GM21526 (cell line): ENCODE measurements around the gene SURF4.

Source experiments
- ATAC-seq: cut with Tn5 transposase; IDR thresholded peaks from one replicate; pipeline ENCODE4 v1.9.1; 2021; ENCODE audit warnings: moderate library complexity; ENCODE audit not compliant: unreplicated experiment, low FRiP score

SURF4 gene

DNA sequence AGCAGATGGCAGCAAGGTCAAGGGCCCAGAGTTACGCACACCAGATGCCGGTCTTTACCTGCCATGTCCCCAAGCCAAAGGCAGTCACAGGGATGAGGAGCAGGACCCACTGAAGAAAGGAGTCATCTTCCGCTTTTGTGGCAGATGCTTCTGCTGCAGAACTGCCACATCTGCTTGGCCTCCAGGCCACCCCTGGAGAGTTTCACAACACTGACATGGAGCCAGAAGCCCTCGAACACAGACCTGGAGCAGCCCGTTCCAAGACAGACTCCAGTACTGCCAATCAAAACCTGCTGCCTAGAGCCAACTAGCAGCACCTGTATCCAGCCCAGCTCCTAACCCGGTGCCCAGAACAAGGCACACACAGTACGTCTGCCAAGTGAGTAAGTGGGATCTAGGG, 21.1 kb downstream of the SURF4 start:
- ATAC-seq, result no peak

DNA sequence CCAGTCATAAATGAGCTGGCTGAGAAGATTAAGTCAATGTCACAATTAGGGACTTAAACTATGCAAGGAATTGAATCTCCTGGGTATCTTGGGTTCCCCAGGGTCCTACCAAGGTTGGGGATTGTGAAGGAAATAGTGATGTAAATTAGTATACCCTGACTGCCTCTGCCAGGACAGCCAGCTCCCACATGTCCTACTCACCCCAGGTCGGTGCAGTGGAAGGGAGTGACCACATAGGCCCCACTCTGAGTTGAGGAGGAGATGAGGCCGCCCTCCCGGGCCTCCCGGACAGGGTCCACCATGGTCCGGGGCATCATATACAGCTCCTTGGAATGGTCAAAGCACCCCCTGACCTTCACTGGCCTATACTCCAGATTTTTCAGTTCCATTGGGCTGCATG, 22.3 kb downstream of the SURF4 start:
- ATAC-seq, result no peak

DNA sequence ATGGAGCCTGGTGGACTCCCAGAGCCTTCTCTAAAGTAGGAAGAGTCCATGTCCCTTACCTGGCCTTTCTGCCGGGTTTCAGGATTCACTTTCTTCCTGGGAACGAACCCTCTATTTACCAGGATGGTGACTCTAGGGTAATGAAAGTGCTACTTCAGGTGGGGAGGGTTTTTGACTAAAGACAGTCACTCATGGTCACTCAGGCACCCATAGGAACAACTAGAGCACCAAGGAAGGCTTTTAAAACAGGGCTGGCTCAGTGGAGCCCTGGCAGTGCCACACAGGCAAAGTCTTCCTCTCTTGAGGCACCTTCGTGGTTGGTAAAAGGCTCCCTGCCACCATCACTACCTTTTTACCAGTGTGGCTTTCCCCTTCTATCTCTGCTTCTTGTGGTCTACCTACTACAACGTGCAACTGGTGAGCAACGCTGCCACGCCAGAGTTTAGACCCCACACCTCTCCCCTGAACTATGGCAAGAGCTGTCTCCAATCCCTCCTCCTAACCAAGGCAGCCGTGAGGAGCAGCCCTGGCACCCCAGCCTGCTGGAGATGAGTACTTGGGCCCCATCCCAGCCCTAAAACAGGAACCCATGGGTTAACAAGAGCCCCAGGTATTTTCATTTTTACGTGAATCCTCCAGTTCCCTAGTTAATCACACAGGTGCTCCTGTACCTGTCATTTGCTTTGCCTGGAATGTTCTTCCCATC, 23.1 kb downstream of the SURF4 start:
- ATAC-seq, result no peak

DNA sequence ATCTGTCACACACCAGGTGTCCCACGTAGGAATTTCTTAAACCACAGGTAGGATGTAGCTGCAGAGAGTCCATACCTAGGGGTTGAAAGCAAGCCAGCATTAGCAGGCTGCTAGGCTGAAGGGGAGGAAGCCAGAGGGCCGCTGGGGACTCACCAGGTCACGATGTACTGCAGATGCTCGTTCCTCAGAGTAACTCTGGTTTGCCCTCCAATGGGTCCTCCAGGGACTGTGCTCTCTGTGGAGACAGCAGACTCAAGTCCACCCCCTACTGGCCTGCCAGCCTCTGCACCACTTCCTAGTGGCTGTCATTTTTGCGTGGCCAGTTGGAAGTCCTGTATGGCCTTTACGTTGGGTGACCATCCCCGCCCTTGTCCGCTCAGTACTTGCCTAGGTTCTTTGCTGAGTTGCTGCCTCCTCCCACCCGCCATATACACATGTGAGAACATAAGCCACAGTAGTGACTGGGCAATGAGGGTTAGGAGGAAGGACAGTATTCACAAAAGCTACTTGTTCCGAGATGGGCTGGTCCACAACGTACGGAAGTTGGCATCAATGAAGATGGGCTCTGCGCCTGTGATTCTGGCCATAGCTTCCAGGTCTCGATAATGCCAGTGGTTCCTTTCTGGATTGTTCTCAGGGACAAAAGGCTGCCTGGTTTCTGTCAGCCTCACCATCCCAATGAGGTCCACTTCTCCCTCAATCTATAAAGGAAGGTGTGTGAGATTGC, 23.8 kb downstream of the SURF4 start:
- ATAC-seq, result no peak

DNA sequence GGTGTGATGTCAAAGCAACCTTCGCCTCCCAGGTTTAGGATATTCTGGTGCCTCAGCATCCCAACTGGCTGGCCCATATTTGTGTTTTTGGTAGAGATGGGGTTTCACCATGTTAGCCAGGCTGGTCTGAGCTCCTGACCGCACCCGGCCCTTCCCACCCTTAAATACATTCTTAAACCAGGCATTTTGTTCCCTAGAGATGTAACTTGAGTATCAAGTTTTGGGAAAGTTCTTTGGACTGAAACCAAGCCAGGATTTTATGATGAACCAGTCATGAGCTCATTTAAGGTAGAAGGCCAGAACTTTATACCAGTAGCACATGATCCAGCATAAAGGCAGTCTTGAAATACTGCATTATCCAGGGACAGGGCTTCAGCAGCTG, 24.3 kb downstream of the SURF4 start:
- no peak for ATAC-seq

DNA sequence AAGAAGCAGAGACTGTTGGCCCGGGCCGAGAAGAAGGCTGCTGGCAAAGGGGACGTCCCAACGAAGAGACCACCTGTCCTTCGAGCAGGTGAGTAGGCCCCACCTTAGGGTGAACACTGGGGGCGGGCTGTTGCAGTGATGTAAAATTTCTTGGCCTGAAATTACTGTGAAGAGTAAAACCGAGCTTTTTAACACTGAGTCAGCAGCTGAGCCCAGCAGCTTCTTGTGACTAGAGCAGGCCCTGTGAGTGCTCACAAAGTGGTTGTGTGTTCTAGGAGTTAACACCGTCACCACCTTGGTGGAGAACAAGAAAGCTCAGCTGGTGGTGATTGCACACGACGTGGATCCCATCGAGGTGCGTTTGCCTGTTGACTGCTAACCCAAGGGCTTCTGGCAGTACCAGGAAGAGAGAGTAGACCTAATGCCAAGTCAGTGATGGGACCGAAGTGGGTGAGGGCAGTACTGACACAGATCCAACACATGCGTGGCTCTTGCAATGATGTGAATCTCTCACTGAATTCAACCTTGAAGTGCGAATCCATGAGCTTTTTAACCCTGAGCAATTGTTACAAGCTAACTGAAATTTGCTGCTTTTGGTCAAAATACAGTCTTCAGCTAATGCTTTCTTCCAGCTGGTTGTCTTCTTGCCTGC, 25.8 kb downstream of the SURF4 start:
- ATAC-seq, result no peak

DNA sequence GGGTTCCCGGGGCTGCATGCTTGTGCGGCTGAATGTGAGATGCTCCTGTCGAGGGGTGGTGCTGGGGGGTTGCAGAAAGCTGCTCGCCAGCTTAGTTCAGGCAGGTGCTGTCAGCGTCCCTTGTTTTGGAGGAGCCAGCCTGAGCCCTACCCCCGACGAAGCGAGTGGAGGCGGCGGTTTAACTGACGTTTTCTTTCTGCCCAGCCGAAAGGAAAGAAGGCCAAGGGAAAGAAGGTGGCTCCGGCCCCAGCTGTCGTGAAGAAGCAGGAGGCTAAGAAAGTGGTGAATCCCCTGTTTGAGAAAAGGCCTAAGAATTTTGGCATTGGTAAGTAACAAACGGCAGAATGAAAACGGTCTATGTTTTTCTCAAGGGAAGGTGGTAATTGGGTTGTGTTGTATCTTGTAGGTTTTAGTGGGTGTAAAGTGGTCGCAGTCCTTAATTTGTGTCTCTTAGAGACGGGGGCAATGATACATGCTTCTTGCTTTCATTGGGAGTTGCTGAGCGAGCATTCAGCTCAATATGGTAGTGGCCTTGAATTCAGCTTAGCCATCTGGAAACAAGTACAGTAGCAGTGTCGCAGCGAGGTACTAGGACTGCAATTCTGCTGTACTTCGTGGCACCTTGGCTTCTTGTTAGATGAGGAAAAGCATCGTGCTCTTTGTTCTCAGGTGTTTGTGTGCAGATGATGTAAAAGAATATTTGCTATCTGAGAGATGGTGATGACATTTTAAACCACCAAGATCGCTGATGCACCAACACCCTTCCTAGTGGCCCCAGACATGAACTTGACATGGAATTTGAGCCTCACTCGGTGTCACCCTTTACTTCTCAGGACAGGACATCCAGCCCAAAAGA, 26.9 kb downstream of the SURF4 start:
- no peak for ATAC-seq

DNA sequence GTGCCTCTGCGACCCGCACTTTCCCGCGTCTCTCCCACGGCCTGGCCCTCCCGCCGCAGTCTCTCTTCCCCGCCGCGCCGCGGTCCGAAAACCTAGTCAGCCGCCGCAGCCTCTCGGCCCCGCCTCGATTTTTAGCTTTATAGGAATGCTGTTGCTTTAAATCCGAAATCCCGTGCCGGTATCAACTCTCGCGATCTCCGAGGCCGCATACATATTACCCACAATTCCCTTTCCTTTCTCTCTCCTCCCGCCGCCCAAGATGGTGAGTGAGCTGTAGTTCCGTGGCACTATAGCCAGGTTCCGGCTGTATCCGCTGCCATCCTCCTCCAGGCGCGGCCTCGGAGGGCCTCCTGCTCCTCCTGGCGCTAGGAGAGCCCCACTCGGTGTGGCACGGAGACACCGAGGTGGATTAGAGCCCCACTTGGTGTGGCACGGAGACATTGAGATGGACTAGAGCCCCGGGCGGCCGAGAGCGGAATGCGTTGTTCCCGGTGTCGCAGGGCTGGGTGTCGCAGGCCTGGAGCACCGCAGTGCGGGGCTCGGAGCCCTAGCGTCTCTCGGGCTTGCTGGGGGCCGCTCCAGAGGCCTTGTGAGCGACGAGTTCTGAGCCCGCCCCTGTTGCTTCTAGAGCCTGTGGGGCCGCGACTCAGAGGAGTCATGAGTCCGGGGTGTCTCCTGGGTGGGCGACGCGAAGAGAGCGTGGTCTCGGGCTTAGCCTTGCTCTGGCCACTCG, 27.7 kb downstream of the SURF4 start, which contains the start of the genes MED22 and RPL7A:
Gene MED22 (minus strand): TSS at position 147 of the 733 bp plus-strand sequence. CDS start 1,469 bp downstream, outside the sequence.
Gene RPL7A (plus strand): TSS at position 234 of the 733 bp plus-strand sequence. CDS start 26 bp downstream, at position 260.
- ATAC-seq, result peak; percentile 59

DNA sequence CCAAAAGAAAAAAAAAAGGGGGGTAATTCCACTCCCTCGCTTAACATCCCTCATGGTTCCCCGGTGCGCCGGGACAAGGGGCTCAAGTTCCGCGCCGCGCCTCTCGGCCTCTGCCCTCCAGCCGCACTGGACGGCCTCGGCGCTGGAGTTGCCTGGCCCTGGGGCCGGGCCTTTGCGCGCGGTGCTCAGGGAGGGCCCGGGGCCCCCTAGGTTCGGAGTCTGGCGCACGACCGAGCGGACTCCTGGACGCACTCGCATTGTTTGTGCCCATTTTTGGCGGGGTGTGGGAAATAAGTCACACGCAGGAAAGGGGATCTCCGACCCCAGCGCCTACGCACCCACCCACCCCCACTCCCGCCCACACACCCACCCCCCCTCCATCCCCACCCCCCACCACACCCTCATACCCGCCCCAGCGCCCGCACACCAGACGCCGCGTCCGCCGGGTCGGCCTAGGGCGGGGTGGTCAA, 28.3 kb downstream of the SURF4 start:
- peak; percentile 35 for ATAC-seq

DNA sequence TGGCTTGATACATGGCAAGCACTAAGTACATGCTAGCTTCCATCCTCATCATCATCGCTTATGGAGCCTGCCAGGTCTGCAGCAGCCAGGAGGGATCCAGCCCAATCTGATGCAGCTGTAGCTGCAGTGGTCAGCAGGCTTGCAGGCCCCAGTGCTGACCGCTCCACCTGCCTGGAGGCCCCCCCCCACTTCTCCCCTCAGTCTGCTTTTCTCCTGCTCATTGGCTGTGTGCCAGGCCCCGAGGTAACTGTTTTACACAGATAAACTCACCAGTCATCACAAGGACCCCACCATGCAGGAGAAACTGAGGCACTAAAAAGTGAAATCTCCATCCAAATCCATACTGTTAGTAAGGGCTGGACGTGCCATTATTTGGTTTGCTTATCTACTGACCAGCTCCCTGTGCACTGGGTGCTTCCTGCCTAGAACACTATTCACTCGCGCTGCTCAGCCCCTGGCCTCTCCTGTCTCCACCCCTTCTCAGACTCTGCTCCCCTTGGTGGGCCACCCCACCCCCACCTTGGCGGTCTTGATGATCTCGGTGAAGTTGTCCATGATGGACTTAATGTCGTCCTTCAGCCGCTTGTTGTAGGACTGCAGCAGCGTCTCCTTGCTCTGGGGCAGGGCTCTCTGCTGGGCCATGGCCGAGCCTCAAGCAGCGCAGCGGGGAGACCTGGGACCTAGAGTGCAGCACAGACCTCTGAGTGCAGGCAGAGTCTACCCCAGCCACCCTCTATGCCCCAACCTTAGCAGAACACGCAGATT, 29.7 kb downstream of the SURF4 start:
- ATAC-seq, result no peak

DNA sequence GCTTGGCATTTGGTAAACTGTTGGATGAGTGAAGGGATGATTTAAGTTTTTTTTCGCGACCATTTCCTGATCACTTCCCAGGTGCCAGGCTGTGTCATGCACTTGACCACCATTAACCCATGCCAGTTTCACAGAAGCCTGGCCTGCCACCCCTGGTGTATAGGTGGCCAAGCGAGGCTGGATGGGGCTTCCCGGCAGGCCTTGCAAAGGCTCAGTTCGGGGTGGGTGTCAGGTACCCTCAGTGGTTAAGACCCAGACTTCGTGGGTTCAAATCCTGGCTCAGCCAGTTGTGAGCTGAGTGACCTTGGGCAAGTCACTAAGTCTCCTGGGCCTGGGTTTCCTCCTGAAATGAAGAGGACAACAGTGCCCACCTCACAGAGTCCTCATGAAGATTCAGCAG, 30.3 kb downstream of the SURF4 start:
- no peak for ATAC-seq

DNA sequence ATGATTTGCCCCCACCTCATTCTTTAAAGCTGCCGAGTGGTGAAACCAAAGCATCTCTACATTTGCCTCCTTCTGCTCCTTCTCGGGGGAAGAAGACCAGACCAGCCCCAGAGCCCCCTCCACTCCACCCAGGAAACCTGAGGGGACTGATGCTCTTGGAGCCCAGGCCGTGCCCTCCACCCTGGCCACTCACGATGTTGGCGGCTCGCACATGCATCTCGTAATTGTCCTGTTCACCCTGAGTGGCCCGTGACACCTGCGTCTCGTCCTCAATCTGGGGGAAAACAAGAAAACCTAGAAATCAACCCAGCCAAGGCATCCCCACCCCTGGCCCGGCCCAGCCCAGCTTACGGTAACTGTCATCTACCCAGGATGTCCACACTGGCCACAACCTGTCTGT, 30.9 kb downstream of the SURF4 start:
- no peak for ATAC-seq

DNA sequence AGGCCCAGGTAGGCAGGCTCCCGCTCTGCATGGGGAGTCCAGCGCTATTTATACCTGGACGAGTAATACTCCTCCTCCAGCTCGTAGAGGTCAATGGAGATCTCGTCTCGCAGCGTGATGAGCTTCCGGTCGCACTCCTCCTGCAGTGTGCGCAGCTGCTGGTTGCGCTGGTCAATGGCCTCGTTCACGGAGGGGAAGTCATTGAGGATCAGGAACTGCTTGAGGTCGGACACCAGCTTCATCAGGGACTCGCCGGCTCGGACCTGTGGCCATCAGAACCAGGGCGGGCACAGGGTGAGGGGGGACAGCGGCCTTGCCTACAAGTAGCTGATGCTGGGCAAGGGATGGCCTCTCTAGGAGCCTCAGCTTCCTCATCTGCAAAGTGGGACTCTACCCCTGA, 31.8 kb downstream of the SURF4 start:
- ATAC-seq, result no peak

DNA sequence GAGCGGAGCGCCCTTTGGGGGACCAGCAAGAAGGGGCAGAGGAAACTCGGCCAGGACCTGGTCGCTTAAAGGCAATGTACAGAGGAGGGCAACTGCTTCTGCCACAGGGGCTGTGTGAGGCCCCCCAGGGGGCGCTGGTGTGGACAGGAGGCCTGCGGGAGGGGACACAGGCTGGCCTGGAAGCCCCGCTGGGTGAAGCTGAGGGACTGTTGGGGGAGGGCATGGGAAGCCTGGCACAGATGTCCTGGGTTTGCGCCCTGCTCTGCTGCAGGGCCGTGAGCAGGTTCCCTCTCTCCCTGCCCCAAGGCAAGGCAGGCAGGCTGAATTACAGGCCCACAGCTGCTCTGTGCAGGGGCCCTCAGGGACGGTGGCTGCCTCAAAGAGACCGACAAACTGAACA, 33.3 kb downstream of the SURF4 start:
- ATAC-seq, result no peak

DNA sequence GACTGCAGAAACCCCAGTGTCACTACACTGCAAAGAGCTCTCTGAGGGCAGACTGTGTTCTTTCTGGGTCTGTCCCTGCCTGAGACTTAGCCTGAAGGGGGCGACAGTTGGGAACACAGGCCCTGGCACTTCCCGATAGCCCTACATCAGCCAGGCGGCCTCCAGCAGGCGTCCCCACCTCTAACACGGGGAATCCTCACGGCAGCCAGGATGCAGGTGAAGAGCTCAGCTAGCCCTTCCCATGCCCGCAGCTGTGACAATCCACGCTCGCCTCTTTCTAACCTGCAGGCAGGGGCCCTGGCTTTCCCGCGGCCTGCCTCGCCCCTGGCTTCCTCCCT, 33.8 kb downstream of the SURF4 start:
- no peak for ATAC-seq

DNA sequence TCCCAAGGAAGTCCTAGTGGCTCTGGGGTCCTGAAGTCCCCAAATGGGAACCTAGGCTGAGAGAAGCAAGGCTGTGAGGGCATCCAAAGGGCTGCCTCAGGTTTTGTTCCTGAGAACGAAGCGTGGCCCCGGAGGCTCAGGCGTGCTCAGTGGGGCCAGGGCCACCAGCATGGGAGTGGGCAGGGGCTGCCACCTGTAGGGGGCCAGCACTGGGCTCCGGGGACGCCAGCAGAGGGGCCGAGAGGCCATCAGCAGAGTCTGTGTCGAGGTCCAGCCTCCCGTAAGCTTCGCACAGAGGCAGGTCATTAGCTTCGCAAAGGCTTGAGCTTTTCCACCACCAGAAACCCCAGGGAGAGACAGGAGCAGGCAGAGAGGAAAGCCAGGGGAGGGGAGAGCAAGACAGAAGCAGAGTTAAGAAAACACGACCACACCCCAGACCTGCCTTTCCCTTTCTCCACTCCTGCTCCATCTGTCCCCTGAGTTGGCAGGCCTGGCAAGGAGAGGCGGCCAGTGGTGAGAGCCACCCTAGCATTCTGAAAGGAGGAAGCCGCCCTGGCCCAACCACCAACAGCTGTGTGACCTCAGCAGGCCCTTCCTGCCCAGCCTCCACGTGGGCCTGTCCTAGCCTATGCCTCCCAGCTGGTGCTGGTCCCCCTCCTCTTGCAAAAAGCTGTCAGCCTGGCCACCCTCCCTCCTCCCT, 34.3 kb downstream of the SURF4 start:
- ATAC-seq, result no peak

DNA sequence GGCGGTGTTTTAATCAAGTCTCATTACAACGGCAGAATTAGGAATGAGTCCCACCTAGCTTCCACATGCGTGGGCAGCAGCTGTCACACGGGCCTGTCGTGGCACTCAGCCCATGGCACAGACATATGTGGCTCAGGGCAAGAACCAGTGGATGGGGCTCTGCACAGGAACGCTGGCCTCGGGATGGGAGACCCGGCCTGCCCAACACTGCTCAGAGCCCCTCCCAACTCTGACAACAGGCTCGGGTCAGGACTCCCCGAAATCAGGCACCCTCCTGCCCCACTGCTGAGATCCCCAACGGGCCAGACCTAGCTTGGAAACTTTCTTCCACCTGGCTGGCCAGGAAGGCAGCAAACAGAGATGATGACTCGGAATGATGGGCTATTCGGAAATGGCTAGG, 34.9 kb downstream of the SURF4 start:
- ATAC-seq, result no peak

DNA sequence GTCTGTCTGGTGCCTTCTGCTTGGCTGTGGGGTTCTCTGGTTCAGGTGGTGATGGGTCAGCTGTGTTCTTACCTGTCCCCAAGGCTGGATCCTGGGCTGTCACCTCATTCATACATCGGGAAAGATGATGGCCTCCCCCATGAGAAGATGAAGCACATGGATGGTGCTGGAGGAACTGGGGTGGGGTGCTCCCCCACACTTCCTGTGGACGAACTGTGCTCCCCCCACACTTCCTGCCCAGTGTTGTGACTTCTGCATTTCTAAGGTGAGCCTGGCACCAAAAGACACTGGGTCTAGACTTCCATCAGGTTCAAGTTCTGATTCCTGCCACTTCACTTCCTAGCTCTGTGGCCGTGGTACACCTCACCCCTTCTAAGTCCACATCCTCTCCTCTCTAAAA, 35.6 kb downstream of the SURF4 start:
- no peak for ATAC-seq

DNA sequence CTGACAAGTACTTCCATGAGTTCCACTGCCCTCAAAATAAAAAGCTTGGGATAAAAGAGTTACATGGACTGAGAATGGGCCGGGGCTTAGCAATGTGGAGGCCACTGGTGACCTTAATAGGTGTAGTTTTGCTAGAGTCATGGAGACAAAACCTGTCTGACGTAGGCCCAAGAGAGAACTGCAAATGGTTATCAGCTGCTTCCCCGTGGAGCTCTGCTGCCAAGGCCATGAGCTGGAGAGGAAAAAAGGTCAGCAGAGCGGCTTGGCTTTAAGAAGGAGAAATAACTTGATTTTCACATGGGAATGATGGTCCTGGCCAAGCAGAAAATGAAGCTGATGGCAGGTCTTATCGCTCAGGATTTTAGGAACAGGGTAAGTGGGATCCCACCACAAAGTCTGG, 36.2 kb downstream of the SURF4 start:
- no peak for ATAC-seq
